HG02588 (cell line): ENCODE measurements around the gene ZNF593.

ENCODE experiments used
- ATAC-seq: cut with Tn5 transposase; IDR thresholded peaks from one replicate; pipeline ENCODE4 v1.9.1; 2021; ENCODE audit warnings: mild to moderate bottlenecking, moderate library complexity; ENCODE audit not compliant: unreplicated experiment

Gene ZNF593

DNA sequence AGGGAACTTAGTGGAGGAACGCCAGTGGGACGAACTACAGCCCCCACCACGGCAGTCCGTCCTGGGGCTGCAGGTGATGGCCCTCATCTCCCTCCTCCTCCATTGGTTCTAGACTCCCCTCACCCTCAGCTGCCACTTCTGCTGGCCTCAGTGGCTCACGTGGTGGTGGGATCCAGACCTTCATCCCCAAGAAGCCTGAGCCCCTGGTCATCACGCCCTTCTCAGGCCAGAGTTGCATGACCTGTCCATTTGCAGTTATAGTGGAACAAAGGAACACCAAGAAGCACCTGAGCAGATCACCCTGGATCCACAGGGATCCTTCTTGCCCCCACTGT lies 23.8 kb upstream of the ZNF593 start:
- ATAC-seq = no peak

DNA sequence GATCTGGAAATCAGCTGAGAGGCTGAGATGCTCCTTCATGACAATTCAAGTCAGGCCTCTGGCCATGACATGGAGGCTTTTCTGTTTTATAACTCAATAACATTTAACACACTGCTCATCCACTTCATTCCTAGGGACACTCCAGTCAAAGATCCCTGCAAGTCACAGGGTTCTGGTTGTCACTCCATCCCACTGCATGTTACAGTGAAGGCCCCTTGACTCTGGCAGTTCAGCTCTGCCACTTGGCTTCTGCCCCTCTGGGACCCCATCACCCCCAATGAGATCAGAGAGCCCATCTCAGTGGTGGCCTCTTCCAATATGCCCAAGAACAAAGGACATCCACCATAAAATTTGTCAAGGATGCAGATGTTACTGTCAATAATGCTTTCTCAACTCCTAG lies 20.8 kb upstream of the ZNF593 start:
- ATAC-seq = no peak

DNA sequence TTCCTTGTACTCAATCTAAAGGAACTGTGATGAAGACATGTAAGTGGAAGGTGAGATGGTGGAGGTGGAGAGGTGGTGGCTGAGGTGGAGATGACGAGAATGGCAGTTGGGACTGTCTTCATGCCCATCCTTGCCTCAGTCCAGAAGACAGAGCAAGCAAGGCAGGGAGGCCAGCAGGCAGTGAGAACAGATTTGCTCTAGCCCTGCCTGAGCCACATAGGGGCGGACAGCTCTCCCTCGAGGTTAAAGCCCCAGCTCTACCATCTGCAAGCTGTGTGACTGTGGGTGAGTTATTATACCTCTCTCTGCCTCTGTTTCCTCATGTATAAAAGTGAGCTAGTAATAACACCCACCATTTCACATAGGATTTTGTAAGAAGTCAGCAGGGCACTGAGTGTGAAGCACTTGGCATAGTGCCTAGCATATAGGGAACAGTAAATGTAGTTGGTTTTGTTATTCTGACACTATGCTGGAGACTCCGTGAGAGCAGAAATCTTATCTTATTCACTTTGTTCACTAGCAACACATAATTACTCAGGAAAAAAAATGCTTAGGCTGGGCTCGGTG lies 15.7 kb upstream of the ZNF593 start:
- no peak for ATAC-seq

DNA sequence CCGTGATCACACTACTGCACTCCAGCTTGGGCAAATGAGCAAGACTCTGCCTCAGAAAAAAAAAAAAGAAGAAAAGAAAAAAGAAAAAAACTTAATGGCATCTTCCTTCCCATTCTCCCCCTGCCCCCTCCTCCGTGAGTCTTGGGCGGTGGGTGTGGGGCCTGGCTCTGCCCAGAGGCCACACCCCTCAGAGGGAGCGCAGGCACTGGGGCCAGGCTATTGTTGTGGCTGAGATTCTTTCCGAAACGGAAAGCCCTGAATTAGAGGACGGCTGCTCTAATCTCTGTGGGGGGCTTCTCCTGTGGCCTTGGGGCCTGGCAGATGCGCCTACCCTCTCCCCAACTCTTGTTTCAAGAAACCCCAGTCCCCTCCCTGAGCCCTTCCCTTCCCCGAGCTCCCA lies 15.0 kb upstream of the ZNF593 start:
- ATAC-seq = no peak

DNA sequence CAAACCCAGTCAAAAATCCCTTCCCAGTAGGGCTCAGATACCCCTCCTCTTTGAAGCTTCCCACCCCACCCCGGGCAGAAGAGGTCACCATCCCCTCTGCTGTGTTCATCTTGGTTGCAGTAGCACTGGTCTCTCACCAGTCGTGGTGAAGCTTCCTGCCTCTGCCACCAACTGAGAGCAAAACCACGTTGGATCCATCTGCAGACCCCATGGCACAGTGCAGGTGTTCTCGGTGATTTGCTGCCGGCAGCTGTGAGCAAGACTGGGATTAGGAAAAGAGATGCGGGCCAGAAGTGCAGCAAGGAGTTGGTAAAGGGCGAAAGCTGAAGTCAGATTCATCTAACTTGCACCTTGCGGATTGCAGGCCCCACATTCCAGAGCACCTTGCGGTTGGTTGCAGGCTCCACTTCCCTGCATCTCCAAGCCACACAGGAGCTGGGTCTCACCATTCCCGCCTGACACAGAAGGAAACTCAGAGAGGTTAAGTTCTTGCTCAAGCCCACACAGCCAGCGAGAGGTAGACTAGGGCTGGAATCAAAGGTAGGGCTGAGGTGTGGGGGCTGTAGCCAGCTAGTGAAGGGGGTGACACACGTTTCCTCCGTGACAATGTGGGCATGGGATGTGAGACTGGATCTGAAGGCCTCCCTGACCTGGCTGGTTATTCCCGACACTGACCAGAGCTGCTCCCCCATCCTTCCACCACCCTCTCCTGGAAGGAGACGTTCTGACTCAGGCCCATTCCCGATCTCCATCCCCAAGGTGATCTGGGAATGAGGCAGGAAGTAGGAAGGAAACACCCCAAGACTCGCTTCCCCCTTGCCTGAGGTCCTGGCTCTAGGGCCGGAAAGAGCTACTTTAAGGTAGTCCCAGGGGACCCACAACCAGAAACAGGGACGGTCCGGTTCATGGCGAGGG lies 14.1 kb upstream of the ZNF593 start:
- no peak for ATAC-seq

DNA sequence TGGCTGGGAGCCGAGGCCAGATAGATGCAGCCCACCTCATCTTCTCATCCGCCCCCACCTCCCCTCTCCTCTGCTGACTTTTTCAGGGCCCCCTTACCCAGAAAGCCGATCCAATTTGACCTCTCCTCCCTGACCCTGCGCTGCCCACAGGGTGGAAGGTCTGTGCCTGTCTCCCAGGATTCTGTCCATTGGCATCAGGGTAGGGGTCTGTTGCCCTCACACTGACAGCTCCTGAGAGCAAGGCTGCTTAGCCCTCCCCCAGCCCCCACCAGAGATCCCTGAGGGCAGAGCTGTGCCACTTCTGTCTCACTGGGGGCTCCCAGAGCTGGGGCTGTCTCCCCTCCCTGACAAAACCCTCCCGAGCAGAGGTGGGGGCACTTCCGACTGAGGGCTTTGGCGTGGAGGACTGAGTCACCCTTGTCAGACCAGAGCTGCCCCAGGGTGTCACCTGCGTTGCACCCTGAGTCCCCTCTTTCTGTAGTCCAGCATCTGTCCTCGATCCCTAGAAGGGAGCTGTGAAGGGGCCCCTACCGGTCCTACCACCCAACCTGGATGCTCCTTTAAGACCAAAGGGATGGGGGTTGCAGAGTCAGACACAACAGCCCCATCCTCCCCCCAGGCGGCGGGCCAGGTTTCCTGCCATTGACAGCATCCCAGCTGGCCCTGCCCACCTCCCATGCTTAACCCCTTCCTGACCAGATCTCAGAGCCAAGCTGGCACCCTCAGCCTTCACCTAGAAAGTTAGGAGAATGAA lies 13.2 kb upstream of the ZNF593 start:
- no peak for ATAC-seq

DNA sequence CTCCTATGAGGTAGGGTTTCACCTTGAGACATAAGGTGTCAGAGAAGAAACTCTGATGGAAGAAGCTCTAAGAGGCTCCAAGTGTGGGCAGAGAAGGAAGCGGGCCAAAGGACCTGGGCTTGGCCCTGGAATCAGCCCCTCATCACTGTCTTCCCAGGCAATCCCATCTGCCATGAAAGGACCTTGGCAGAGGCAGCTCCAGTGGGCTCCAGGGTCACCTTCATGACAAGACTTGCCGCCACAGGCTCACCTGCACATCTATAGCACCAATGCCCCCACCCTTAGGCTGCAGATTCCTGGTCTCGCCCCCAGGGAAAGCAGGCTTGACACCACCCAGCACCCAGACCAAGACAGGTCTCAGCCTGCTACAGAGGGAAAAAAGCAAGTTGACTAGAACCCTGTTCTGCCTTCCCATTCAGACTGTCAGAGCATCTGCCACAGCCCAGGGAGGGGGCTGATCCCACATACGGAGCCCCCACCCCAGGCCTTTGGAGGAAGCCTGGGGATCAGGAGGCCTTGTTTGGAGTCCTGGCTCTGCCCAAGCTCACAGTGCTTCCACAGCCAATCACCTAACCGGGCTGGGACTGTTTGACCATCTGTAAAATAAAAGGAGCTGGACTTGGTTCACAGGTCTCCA lies 11.3 kb upstream of the ZNF593 start:
- no peak for ATAC-seq

DNA sequence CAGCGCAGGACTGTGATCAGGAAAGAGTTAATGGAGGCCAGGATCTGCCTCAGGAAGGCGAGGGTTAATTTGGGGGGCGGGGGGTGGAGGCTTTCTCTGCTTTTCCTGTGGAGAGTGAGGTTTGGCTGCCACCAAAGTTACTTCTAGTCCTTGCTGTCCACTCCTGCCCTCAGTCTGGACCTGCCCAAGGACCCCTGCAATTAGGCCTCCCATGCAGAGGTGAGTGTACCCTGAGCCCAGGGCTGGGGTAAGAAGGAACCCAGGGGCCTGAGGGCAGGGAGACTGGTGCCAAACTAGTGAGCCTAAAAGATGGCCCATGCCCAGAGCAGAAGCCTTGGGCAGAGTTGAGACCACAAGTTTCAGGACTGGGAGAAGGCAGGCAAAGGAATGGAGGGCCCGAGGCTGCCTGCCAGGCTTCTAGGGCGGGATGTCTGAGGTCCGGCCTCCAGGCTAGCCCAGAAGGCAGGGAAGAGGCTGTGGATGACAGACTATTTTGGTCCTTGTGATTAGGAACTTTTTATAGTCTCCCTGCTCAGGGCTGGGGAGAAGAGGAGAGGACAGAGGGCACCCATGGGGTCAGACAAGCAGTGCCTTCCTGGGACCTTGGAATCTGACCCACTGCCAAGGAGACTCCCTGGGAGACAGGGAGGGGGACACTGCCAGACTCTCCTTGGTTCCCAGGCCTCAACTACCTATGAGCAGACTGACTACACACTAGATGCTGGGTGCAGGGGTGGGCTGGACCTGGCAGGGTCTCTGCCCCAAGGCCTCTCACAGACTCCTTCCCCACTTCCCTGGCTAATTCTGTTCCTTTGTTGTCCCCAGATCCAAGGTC lies 10.6 kb upstream of the ZNF593 start, which contains the start of gene FAM110D:
TSS of gene FAM110D (plus strand) at position 172 of the 835 bp plus-strand sequence. CDS start 2,213 bp downstream, outside the sequence.
- ATAC-seq = no peak

DNA sequence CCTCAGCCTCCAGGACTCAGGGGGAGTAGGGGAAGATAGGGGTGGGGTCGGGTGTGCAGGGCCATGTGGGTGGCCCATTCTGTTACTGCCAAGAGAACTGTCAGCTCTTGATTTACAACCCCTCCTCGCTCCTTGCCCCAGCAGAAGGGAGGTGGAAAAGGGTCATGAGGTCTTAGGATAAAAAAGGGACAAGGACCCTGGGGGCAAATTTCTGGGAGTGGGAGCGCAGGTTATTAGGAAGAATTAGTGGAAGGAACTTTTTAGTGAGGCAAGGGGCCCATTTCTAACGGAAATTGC lies 10.0 kb upstream of the ZNF593 start:
- ATAC-seq = no peak

DNA sequence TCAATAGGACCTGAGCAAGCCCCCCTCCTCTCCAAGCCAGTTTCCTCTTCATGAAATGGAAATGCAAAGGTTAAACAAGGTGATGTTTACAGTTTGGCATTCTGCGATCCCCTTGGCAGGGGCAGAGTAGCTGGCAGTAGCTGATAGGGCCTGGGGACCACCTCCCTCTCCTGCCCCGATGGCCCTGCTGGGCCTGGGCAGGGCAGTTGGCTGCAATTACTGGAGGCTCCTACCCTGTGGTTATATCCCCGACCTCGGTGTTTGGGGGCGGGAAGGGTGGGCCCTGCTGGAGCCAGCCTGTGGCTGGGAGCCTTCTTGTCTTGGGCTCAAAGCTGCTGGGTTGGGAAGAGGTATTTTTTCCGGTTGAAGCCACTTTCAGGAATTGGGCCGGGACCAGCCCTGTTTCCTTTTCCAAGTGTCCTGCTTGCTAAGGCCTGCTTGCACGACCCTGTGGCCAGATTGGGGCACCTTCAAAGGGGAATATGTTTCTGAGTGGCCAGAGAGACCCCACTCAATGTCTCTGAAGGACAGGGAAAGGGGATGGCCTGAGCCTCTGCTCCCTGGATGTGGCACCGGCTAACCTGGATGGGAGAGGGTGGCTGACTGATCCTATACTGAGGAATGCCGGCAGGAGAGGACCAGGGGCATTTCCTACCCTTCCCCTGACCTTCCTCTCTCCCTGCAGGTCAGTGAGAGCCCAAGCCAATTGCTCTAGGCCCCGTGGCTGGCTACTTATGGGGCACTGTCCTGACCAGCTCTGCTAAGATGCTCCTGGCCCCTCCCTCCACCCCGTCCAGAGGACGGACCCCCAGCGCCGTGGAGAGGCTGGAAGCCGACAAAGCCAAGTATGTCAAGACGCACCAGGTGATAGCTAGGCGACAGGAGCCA lies 8.9 kb upstream of the ZNF593 start:
- no peak for ATAC-seq

DNA sequence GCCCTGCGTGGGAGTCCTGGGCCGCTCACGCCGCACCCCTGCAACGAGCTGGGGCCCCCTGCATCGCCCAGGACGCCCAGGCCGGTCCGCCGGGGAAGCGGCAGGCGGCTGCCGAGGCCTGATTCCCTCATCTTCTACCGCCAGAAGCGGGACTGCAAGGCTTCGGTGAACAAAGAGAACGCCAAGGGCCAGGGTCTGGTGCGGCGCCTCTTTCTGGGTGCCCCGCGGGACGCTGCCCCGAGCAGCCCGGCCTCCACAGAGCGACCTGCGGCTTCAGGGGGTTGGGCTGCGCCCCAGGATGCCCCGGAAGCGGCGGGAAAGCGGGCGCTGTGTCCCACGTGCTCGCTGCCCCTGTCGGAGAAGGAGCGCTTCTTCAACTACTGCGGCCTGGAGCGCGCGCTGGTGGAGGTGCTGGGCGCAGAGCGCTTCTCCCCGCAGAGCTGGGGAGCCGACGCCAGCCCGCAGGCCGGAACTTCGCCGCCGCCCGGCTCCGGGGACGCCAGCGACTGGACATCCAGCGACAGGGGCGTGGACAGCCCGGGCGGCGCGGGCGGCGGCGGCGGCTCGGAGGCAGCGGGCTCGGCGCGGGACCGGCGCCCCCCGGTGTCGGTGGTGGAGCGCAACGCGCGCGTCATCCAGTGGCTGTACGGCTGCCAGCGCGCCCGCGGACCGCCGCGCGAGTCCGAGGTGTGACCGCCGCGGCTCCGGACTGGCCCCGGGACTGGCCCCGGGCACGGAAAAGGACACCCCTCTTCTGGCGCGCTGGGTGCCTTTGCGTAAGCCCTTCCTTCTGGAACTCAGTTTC lies 8.1 kb upstream of the ZNF593 start:
- ATAC-seq = no peak

DNA sequence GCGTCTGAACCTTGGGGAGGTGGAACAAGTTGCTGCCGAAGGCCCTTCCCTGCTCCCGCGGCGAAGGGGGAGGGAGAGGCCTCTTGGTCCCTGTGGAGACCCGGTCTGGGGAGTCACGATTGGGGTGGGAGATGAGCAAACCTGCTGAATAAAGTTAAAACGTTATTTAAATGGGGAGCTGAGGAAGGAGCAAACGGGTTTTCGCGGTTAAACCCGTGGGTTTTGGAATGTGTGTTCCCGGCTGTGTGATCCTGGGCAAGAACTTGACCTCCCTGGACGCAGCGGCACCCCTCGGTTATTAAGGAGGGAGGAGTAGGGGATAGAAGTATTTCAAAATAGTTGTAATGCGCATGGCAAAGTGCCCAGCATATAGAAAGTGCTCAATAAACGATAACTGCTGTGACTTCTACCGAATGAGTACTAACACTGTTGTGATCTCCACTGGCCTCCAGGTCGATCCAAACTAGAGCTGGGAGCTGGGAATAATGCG lies 7.4 kb upstream of the ZNF593 start:
- ATAC-seq = no peak

DNA sequence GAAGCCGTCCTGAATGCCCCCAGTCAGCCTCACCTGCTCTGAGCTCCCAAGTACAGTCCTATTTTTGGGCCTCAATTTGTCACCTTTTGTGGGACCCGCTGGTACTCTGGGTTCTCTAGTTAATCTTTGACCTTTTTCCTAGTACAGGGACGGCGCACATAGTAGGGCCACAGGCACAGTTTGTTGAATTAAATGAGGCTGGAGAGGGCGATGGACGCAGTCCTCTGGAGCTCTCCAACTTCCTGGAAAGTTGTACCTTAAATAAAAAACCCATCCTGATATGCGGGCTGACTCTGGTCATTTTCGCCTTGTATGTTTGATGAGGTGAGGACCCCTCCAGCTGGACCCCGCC lies 6.0 kb upstream of the ZNF593 start:
- no peak for ATAC-seq

DNA sequence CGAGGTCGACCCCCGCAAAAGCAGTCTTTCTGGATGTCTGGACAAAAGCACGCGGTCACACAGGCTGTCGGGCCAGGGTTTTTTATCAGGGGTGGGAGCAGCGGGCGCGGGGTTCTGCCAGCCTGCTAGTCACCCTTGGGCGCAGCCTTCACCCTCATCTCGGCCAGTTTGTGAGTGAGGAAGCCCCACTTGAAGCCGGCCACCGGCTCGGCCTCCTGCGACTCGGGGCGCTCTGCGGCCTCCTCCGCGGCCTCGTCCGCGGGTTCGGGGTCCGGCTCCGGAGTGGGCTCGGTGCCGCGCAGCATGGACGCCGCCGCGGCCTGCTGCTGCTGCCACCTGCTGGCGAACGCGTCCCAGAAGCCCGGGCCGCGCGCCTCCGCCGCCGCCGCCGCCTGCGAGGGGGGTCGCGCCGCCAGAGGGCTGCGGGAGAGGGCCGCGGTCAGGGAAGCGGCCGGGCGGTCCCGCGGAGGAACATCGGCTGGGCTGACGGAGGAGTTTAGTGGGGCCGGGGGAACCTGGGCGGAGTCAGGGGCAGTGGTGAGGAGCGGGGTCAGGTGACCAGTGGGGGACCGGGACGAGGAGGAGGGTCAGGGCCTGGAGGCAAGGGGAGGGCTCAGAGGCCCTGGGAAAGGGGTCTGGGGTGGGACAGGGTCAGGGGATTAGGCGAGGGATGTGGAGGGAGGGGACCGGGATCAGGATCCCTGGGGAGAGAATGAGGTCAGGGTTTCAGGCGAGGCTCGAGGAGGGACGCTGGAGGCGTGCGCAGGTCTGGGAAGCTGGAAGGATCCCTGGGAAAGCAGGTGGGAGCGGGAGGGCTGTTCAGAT lies 5.5 kb upstream of the ZNF593 start:
- ATAC-seq = no peak

DNA sequence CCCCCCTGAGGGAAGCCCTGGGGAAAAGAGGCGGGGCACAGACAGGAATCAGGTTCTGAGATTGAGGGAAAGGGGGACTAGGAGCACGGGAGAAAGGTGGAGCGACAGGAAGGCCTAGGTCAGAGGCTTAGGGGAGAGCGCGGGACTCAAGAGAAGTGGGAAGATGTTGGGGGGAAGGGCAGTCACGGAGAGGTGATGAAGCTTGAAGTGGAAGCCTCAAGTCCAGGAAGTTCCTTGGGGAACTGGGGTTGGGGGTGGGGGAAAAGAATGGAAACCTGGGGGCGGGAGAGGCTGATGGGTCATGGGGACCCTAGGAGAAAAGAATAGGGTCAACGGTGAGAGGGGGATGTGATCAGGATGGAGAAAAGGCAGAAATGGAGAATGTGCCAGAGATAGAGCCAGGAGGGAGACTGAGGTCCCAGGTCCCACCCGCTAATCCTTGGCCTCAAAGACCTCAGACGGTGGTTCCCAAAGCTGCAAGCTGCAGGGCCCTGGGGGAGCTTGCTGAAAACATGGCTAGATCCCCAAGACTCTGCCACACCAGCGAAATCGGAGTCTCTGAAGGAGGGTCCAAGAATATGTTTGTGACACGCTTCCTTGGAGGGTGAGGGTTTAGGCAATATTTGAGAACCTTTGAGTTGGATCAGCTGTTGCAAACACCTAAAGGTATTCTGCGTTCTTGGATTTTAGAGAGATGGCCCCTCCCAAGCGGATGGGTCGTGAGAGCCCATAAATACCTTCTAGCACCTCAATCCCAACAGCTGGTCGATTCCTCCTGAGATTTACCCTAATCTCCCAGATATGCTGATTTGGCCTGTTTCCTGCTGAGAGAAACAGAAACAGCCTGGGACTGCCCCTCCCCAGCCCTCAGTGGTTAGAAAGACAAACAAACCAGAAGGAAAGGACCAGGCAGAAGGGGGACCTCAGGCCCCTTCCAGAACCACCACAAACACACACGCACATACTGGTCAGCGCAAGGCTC lies 4.6 kb upstream of the ZNF593 start:
- no peak for ATAC-seq

DNA sequence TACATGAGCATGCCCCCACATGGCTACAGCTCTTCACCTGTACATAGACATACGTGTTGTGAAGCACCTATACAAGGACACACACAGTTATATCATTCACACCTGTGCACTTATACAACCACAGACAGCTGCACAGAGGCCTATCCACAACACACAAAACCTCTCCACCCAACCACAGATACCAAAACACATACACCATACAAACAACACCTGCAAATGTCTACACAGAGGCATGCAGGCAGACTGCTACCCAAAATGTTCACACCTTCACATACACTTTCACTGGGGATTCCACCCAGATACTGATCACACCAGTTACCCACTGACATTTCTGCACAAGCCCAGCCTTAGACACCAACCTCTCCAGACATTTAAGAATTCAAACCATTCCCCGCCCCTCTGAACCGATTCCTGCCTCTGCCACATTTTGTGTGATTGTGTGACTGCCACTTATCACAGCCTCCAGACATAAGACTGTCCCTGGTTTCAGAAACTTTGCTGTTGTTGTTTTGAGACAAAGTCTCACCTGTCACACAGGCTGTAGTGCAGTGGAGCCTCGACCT lies 2.9 kb upstream of the ZNF593 start:
- no peak for ATAC-seq
